ENCODE data around the gene FADS6. TPM values are rescaled to one million over a fixed set of nuclear protein-coding genes. Genes with fewer than 3 reads are reported as not detected.

The FADS6 gene
- total and polyA plus RNA-seq, 3 donors from 2014 or later: 0.95 to 2.0 (median 1.4) TPM

DNA sequence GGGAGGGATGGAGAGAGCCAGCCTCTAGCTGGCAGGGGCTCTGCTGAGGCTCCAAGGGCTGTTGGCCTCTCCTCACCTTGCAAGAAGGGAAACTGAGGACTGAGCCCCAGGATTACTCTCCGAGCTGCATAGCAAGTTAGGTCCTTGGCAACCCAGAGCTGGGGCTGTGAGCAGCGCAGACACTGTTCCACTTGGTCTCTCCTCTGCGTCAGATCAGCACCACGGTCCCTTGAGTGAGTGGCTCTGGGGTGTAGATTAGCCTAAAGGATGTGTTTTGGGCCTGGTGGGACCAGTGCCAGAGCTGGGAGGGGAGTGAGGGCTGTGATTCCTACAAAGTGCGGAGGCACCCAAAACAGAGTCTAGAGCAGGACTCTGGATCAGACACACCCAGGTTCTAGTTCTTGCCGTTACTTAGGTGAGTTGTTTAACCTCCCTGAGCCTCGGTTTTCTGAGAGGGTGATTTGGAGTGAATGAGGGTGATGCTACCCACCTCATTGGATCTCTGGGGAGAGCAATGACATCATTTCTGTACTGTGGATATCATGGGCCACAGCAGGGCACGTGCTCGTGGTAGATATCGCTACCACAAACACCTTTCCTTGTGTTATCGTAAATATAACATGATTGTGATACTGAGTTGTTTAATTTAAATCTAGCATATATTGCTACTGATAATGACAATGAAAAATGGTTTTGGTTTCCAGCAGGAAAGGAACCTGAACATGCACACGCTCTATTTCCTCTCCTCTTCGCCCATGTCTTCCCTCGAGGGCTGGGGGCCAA is 8.1 kb upstream of the FADS6 start:
- Histone ChIP-seq H3K27me3 (no peaks in the 10 kb centered on the region), H3K36me3 (ENCODE audit: low read depth, missing control alignments) (no peaks in the 10 kb centered on the region), H3K27ac (no peak overlapping the region), H3K9me3 (no peaks in the 10 kb centered on the region), H3K4me1 (no peaks in the 10 kb centered on the region), H3K4me3 (no peak overlapping the region)
- intact Hi-C loops (cut with DNase I; ENCODE audit: low total_unique reads): no loop called here
- no peak for TF ChIP-seq CTCF (IDR thresholded peaks at IDR 0.05)
- TF ChIP-seq POLR2A (IDR thresholded peaks at IDR 0.05): no peak
- no peak for DNase-seq
- WGBS, 2 donors: 84 to 86% methylated on average over 10 to 14 of the region's 14 CpGs

DNA sequence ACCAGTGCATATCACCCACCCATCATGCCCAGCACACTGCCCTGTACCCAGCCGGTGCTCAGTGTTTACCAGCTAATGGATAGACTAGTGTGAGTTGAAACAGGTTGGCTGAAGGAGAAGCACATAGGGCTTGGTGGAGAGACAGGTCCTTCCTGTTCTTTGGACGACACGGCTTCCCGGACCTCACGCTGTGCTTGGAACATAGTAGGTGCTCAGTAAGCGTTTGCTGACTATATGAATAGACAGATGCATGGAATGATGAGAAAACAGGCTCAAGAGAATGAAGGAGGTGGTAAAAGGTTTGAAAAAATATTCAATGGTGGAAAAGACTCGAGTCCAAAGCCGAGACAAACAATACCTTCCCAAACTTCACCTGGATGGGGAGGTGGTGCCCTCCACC is 6.8 kb upstream of the FADS6 start:
- Histone ChIP-seq H3K4me3 (no peak overlapping the region), H3K27ac (no peak overlapping the region), H3K4me1 (no peaks in the 10 kb centered on the region), H3K9me3 (no peaks in the 10 kb centered on the region), H3K36me3 (ENCODE audit: low read depth, missing control alignments) (no peaks in the 10 kb centered on the region), H3K27me3 (no peaks in the 10 kb centered on the region)
- DNase-seq: no peak
- intact Hi-C loops (cut with DNase I; ENCODE audit: low total_unique reads): no loop called here
- WGBS, 2 donors: 85% methylated on average over 8 of the region's 8 CpGs
- TF ChIP-seq CTCF (IDR thresholded peaks at IDR 0.05) (no peak), POLR2A (IDR thresholded peaks at IDR 0.05) (no peak)

DNA sequence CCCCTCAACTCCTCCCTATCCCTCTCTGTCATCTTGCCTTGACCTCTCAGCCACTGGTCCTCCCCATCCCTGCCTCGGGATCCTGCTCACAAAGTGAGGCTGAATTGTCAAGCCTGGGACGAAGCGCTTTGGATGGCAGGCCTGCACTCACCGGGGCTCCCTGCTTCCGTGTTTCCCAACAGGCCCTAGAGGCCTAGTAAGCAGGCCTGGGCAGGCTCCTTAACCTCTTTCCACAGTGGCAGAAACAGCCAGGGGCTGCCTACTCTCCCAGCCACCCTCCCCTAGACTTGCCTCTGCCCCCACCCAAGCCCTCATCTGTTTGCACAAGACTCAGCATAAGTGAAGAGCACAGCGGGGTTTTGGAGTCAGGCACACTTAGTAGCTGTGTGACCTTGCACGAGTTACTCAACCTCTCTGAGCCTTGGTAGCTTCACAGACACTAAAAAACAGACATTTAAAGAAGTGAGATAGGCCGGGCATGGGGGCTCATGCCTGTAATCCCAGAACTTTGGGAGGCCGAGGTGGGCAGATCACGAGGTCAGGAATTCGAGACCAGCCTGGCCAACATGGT is 5.0 kb upstream of the FADS6 start:
- H3K4me1 ChIP-seq: peaks cover 3% of the 10 kb centered on the region
- no peaks in the 10 kb centered on the region for H3K9me3 ChIP-seq
- no peaks in the 10 kb centered on the region for H3K36me3 ChIP-seq (ENCODE audit: low read depth, missing control alignments)
- no peak overlapping the region for H3K4me3 ChIP-seq
- intact Hi-C loops (cut with DNase I; ENCODE audit: low total_unique reads): no loop called here
- WGBS, 2 donors: 87 to 89% methylated on average over 6 to 11 of the region's 11 CpGs
- DNase-seq: no peak
- no peaks in the 10 kb centered on the region for H3K27me3 ChIP-seq
- TF ChIP-seq CTCF (IDR thresholded peaks at IDR 0.05): no peak
- no peak for TF ChIP-seq POLR2A (IDR thresholded peaks at IDR 0.05)
- no peak overlapping the region for H3K27ac ChIP-seq

DNA sequence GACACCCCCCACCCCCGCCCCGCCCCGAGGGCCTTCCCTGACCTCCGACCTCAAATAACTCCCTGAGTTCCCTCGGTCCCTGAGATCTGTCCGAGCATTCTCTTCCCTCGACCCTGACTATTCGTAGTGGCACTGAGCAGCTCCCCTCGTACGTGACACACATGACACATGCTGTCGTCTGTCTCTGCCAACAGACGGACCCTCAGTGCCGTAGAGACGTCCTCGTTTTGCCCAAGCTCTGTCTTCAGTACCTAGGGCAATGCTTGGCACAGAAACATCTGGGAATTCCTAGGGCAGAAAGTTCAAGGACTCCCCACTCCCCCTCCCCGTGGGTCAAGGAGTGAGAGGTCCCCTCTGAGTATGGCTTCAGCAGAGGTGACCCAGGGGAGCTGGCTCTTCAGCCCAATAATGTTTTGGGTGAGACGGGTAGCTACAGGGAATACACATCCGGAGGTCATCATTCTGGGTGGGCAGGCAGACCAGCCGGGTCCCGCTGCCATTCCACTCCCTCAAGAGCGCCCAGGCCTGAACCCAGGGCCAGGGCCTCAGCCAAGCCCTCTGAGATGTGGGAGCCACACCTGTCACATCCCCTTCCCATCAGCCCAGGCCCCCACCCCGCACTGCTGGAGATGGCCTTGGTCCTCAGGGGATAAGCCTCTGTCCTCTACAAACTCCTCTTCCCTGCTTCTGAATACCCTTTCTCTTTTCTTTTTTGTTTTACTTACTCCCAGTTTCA is 671 bp upstream of the FADS6 start:
- Histone ChIP-seq H3K27ac (no peak overlapping the region), H3K36me3 (ENCODE audit: low read depth, missing control alignments) (no peaks in the 10 kb centered on the region), H3K9me3 (no peaks in the 10 kb centered on the region), H3K27me3 (no peaks in the 10 kb centered on the region), H3K4me3 (peak overlapping the region in 1 of 2 donors; percentile 56), H3K4me1 (peaks cover 9% of the 10 kb centered on the region)
- TF ChIP-seq POLR2A (IDR thresholded peaks at IDR 0.05): no peak
- TF ChIP-seq CTCF (IDR thresholded peaks at IDR 0.05): no peak
- DNase-seq: no peak
- intact Hi-C loops (cut with DNase I; ENCODE audit: low total_unique reads): no loop called here
- 7 to 22% methylated on average over 13 to 22 of the region's 22 CpGs for WGBS, 2 donors
